Heart right ventricle (tissue), 16 donors: ENCODE data around the gene DCST1. TPM values are rescaled to one million over a fixed set of nuclear protein-coding genes. Genes with fewer than 3 reads are reported as not detected.
A peak's percentile ranks its signal among the peaks of the same experiment; 100 is the strongest.

Source experiments
- ATAC-seq, 8 donors: fragments of 200-7000 bp; cut with Tn5 transposase; one replicate each; pipeline ENCODE4 v1.9.1; 2020; ENCODE audit warnings: mild to moderate bottlenecking in 8 of 8, moderate library complexity in 8 of 8, moderate number of reproducible peaks in 1 of 8
- DNase-seq, 2 donors: peaks; one replicate each; pipeline ENCODE4 v3.0.0-alpha.2; 2020
- H3K27ac ChIP-seq, 10 donors: fragments of 200-600 bp; sonication (generic) in 2 of 10; one replicate each; pipeline versions ENCODE4 v1.5.0 to v1.8.0; 2020 to 2022; ENCODE audit warnings: mild to moderate bottlenecking in 3 of 10
- H3K27me3 ChIP-seq, 7 donors: fragments of 200-600 bp; one replicate each; pipeline ENCODE4 v1.8.0; 2021 to 2022; ENCODE audit warnings: mild to moderate bottlenecking in 2 of 7
- H3K36me3 ChIP-seq, 9 donors: fragments of 200-600 bp; sonication (generic) in 1 of 9; one replicate each; pipeline versions ENCODE4 v1.5.0 to v1.8.0; 2020 to 2022; ENCODE audit warnings: mild to moderate bottlenecking in 2 of 9
- H3K4me1 ChIP-seq, 9 donors: fragments of 200-600 bp; sonication (generic) in 1 of 9; one replicate each; pipeline versions ENCODE4 v1.5.0 to v1.8.0; 2020 to 2022; ENCODE audit warnings: mild to moderate bottlenecking in 4 of 9
- H3K4me3 ChIP-seq, 10 donors: fragments of 200-600 bp; sonication (generic) in 2 of 10; one replicate each; pipeline versions ENCODE4 v1.5.0 to v1.8.0; 2020 to 2022; ENCODE audit warnings: mild to moderate bottlenecking in 7 of 10, moderate library complexity in 2 of 10
- H3K9me3 ChIP-seq, 11 donors: fragments of 200-600 bp in 10 of 11; sonication (generic) in 2 of 11; one replicate each; pipeline versions ENCODE4 v1.5.0 to v1.8.0; 2013 to 2022; ENCODE audit warnings: mild to moderate bottlenecking in 2 of 11, control low read depth in 1 of 11, moderate library complexity in 1 of 11
- WGBS, 2 donors: extraction: QIAGEN DNeasy Blood & Tissue Kit; methylation state at CpG; one replicate each; pipeline ENCODE4 v1.1.7; 2013; ENCODE audit warnings: inconsistent platforms in 1 of 2; 5-methylcytosine and 5-hydroxymethylcytosine counted together
- intact Hi-C, 10 donors: fragments of 100-400 bp; cut with DNase I; formaldehyde crosslinking; loops; one replicate each; pipeline versions ENCODE4 v1.11.1 to v1.14.2; 2022
- polyA plus RNA-seq, 2 donors: library from polyadenylated mRNA; stranded (reverse); fragments of 200-250 nt; gene quantifications; one replicate each; pipeline ENCODE4 v1.2.3, GENCODE V29; 2013
- total RNA-seq, 10 donors: library from RNA; stranded (reverse); fragmentation: NEBNext Ultra II Directional in 3 of 10; extraction: Animal tissue kit (Norgen Biotek cat#: 25700) in 3 of 10; gene quantifications; one replicate each; pipeline versions ENCODE4 v1.2.1 to v1.2.4, GENCODE V29; 2021 to 2023
- TF ChIP-seq, protein P1 (sequence below), 9 donors: fragments of 200-600 bp; sonication (generic) in 2 of 9; IDR thresholded peaks; one replicate each; pipeline versions ENCODE4 v1.5.0 to v1.8.0; 2021 to 2022; ENCODE audit warnings: antibody characterized with exemption in 9 of 9, mild to moderate bottlenecking in 5 of 9, moderate library complexity in 1 of 9
- donor health status: Arrhythmogenic right ventricular cardiomyopathy.
- donor health status: ischemic (EF 13 %, LVEDD 7.1; RV severe dilation, severe dysfunction).
- donor health status: healthy with polysubstance abuse.
- donor health status: DM: no; HTN: yes; CAD: no.
- donor health status: DM: no; HTN: no; CAD: no.
- donor health status: ischemic (EF 25% LVEDD 6.9; RV normal size, moderate dysfunction).
- donor health status: ischemic (EF 25% LVEDD 5.7; RV mildly dilated, moderate dysfunction).
- donor health status: healthy.
- donor health status: DM: yes; HTN: yes; CAD: no.
- donor health status: Ischemic cardiomyopathy.
- donor health status: ischemic (EF 35%, LVEDD 5.7; RV mildly dilated, moderate dysfunction).
- donor health status: nonischemic (EF 11% LVEDD 7.7; RV severe dilation, severe dysfunction).
- donor health status: DM: yes; HTN: yes; CAD: no.
- donor health status: PGD.
- donor health status: ischemic (EF 29% LVEDD 5.4; RV normal size, mild dysfunction).
- donor health status: nonischemic (EF 23%, LVEDD 6.1; RV moderate dilation, normal function).

DCST1 gene
- total and polyA plus RNA-seq, 12 donors: 0.29 TPM; not detected in 11

DNA sequence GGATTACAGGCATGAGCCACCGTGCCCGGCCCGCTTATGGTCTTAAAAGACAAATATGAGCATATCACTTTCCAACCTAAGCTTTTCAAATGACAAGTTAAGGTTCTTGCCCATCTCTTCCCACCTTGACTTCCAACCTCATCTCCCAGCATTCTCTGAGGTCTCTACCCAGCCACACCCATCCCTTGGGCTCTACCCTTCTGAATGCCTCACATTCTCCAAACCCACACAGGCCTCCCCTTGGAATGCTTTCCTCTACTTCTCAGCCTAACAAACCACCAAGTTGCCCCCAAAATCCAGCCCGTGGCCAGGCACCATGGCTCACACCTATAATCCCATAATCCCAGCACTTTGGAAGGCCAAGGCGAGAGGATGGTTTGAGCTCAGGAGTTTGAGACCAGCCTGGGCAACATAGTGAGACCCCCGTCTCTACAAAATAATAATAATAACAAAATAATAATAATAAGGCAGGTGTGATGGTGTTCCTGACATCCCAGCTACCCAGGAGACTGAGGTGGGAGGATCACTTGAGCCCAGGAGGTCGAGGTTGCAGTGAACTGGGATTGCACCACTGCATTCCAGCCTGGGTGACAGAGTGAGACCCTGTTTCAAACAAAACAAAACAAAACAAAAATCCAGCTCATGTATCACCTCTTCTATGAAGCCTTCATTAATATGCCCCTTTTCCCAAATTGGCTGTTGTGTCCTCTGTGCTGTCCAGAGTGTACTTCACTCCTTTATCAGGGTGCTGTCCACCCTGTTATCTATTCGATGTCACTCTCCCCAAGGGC, 11.3 kb upstream of the DCST1 start:
- H3K27ac ChIP-seq: no peak overlapping the region
- DNase-seq: no peak
- H3K9me3 ChIP-seq: no peaks in the 10 kb centered on the region
- TF ChIP-seq, protein P1, sequence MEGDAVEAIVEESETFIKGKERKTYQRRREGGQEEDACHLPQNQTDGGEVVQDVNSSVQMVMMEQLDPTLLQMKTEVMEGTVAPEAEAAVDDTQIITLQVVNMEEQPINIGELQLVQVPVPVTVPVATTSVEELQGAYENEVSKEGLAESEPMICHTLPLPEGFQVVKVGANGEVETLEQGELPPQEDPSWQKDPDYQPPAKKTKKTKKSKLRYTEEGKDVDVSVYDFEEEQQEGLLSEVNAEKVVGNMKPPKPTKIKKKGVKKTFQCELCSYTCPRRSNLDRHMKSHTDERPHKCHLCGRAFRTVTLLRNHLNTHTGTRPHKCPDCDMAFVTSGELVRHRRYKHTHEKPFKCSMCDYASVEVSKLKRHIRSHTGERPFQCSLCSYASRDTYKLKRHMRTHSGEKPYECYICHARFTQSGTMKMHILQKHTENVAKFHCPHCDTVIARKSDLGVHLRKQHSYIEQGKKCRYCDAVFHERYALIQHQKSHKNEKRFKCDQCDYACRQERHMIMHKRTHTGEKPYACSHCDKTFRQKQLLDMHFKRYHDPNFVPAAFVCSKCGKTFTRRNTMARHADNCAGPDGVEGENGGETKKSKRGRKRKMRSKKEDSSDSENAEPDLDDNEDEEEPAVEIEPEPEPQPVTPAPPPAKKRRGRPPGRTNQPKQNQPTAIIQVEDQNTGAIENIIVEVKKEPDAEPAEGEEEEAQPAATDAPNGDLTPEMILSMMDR (IDR thresholded peaks at IDR 0.05): no peak
- no peak overlapping the region for H3K4me3 ChIP-seq
- H3K4me1 ChIP-seq: peaks cover 6 to 28% (median 9%) of the 10 kb centered on the region in 9 donors
- H3K27me3 ChIP-seq: no peaks in the 10 kb centered on the region
- H3K36me3 ChIP-seq: no peaks in the 10 kb centered on the region
- intact Hi-C loops: no loop called here
- no peak for ATAC-seq
- 73 to 78% methylated on average over 8 of the region's 8 CpGs for WGBS, 2 donors

DNA sequence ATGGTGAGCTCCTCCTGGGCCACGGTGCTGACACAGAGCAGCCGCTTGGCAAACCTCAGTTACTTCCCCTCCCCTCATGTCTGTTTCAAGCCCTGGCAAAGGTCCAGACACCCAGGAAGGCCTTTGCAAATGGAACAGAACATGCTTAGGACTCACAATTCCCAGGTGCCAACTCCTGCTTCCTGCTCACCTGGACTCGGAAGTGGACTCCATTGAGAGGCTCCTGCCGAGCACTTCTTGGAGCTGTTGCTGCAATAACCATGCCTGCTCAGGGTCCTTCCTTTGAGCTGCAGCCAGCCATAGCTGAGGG, 10.7 kb upstream of the DCST1 start:
- peak in 6 of 8 donors; percentile 24 to 48 (median 40) for ATAC-seq
- intact Hi-C loops: no loop called here
- no peak for DNase-seq
- TF ChIP-seq, protein P1 (IDR thresholded peaks at IDR 0.05): no peak
- Histone ChIP-seq H3K36me3 (no peaks in the 10 kb centered on the region), H3K4me3 (no peak overlapping the region), H3K27ac (no peak overlapping the region), H3K27me3 (no peaks in the 10 kb centered on the region), H3K4me1 (peaks cover 3 to 23% (median 4%) of the 10 kb centered on the region in 9 donors), H3K9me3 (no peaks in the 10 kb centered on the region)
- WGBS, 2 donors: 53 to 64% methylated on average over 4 of the region's 4 CpGs

DNA sequence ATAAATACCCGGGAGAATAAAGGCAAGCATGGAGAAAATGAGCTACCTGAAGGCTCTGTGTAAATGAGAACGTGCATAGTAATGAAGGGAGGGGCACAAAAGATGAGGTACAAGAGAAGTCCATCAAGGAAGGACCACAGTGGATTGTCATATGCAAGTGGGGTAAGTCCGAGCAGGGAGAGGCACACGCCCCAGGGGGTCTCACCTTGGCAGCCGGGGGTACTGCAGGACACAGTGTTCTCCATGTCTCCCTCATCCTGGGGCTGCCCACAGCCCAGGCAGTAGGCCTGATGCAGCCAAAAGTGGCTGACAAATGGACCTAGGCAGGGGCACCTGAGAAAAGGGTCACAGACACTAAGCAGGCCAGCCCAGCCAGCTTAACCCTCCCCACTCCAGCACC, 10.0 kb upstream of the DCST1 start:
- peaks cover 0 to 16% (median 0%) of the 10 kb centered on the region in 9 donors for H3K4me1 ChIP-seq
- H3K27ac ChIP-seq: no peak overlapping the region
- H3K27me3 ChIP-seq: no peaks in the 10 kb centered on the region
- DNase-seq: no peak
- H3K9me3 ChIP-seq: no peaks in the 10 kb centered on the region
- H3K36me3 ChIP-seq: no peaks in the 10 kb centered on the region
- intact Hi-C loops: no loop called here
- WGBS, 2 donors: 81 to 89% methylated on average over 5 of the region's 5 CpGs
- H3K4me3 ChIP-seq: no peak overlapping the region
- TF ChIP-seq, protein P1 (IDR thresholded peaks at IDR 0.05): no peak
- no peak for ATAC-seq

DNA sequence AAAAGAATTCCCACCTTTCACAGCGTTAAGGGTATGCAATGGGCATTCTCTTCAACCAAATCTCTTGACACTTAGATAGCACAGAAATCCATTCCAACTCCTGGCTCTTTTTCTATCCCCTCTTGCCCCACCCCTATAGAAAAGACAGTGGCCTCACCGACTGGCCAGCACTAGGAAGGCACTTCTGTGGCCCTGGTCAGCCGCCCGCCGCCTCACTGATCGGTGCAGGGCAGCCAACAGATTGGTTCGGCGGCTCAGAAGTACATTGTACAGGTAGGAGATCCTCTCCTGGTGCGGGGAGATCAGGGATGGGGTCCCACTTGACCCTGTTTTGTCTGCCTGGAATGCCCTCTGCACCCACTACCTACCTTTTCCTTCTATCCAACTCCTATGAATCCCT, 9.3 kb upstream of the DCST1 start:
- Histone ChIP-seq H3K27me3 (no peaks in the 10 kb centered on the region), H3K27ac (no peak overlapping the region), H3K36me3 (no peaks in the 10 kb centered on the region), H3K4me3 (no peak overlapping the region), H3K9me3 (no peaks in the 10 kb centered on the region), H3K4me1 (peaks cover 0 to 9% (median 0%) of the 10 kb centered on the region in 9 donors)
- DNase-seq (no peak), ATAC-seq (no peak)
- 88 to 89% methylated on average over 9 of the region's 9 CpGs for WGBS, 2 donors
- TF ChIP-seq, protein P1 (IDR thresholded peaks at IDR 0.05): no peak
- intact Hi-C loops: no loop called here
